ENCODE data around the gene DDIT4. TPM values are rescaled to one million over a fixed set of nuclear protein-coding genes. Genes with fewer than 3 reads are reported as not detected.

Gene DDIT4
- total RNA-seq, 1 donor from 2014 or later = 153 TPM

DNA sequence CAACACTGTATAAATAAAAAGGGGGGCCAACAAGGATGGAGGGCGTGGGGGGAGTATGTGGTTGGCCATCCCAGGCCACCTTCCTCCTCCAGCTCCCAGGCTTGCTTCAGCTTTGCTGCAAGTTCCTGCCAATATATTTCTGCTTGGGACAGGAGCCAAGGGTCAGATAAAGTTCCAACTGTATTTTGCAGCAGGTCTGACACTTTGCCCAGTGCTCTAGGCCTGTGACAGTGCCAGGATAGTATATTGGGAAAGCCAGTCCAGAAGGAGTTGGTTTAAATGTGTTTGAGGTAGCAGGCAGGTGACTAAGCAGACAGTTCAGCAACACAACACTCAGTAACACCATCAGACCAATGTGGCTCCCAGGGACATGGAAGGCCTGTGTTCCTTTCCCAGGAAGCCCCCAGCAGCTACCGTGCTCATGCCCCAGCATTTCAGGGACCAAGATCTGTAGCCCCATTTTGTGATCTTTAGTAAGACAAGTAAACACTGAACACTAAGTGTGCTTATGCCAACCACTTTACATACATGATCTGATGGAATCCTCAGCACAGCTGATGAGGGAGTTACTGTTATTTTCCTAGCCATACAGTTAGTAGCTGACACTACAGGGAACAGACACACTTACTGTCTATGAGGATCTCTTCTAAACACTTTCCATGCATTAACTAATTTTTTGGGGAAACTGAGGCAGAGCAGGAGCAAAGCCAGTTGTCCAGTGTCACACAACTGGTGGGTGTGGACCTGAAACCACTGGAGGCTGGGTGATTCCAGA, 42.1 kb downstream of the DDIT4 start:
- no peak for DNase-seq
- Mint-ChIP-seq H3K9me3 (ENCODE audit: unreplicated experiment) (peaks cover 11% of the 10 kb centered on the region), H3K4me3 (ENCODE audit: unreplicated experiment) (peak overlapping the region; percentile 34), H3K4me1 (ENCODE audit: low read depth, unreplicated experiment) (peaks cover 23% of the 10 kb centered on the region), H3K36me3 (ENCODE audit: unreplicated experiment) (no peaks in the 10 kb centered on the region), H3K27ac (ENCODE audit: unreplicated experiment) (peak overlapping the region; percentile 6), H3K27me3 (ENCODE audit: unreplicated experiment) (peaks cover 7% of the 10 kb centered on the region)
- TF ChIP-seq, protein P1, sequence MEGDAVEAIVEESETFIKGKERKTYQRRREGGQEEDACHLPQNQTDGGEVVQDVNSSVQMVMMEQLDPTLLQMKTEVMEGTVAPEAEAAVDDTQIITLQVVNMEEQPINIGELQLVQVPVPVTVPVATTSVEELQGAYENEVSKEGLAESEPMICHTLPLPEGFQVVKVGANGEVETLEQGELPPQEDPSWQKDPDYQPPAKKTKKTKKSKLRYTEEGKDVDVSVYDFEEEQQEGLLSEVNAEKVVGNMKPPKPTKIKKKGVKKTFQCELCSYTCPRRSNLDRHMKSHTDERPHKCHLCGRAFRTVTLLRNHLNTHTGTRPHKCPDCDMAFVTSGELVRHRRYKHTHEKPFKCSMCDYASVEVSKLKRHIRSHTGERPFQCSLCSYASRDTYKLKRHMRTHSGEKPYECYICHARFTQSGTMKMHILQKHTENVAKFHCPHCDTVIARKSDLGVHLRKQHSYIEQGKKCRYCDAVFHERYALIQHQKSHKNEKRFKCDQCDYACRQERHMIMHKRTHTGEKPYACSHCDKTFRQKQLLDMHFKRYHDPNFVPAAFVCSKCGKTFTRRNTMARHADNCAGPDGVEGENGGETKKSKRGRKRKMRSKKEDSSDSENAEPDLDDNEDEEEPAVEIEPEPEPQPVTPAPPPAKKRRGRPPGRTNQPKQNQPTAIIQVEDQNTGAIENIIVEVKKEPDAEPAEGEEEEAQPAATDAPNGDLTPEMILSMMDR (IDR thresholded peaks at IDR 0.05; ENCODE audit: partially characterized antibody, unreplicated experiment) = no peak

DNA sequence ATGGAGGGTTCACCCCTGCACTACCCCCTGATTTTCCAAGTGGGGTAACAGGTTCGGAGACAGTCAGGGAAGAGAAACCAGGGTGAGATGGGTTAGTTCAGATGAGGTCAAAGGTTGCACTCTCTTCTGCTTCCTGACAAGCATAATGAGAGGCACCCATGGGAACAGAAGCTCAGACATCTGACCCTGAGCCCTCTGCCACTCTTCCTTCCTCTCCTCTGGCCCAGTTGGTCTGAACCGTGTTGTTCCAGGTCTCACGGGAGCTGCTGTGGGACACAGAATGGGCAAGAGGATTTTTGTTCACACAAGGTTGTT, 42.6 kb downstream of the DDIT4 start:
- H3K9me3 Mint-ChIP-seq (ENCODE audit: unreplicated experiment) = peaks cover 12% of the 10 kb centered on the region
- H3K27ac Mint-ChIP-seq (ENCODE audit: unreplicated experiment) = peak overlapping the region; percentile 6
- H3K4me3 Mint-ChIP-seq (ENCODE audit: unreplicated experiment) = peak overlapping the region; percentile 34
- no peaks in the 10 kb centered on the region for H3K36me3 Mint-ChIP-seq (ENCODE audit: unreplicated experiment)
- H3K27me3 Mint-ChIP-seq (ENCODE audit: unreplicated experiment) = peaks cover 8% of the 10 kb centered on the region
- H3K4me1 Mint-ChIP-seq (ENCODE audit: low read depth, unreplicated experiment) = peaks cover 24% of the 10 kb centered on the region
- DNase-seq = no peak
- TF ChIP-seq, protein P1 (IDR thresholded peaks at IDR 0.05; ENCODE audit: partially characterized antibody, unreplicated experiment) = no peak

DNA sequence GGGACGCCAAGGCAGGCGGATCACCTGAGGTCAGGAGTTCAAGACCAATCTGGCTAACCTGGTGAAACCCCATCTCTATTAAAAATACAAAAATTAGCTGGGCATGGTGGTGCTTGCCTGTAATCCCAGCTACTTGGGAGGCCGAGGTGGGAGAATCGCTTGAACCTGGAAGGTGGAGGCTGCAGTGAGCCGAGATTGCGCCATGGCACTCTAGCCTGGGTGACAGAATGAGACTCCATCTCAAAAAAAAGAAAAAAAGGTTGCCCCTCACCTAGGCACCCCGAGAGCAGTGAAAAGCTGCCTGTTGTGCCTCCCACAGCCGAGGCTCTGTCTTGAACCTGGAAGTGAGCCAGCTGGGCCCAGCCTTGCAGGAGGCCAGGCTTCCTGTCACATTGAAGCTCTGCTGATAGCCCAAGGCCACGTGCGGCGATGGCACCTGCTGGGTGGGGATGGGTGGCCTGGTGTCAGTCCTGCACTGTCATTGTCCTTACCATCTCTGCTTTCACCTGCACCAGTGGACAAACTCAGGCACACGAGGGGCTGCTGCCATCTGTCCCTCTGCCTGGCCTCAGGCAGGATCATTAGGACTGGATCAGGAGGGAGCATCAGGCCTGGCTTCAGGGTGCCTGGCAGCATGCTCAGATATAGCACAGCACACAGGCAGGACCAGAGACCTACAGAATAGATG, 43.2 kb downstream of the DDIT4 start:
- Mint-ChIP-seq H3K27ac (ENCODE audit: unreplicated experiment) (peak overlapping the region; percentile 78), H3K27me3 (ENCODE audit: unreplicated experiment) (peaks cover 8% of the 10 kb centered on the region), H3K4me1 (ENCODE audit: low read depth, unreplicated experiment) (peaks cover 27% of the 10 kb centered on the region), H3K4me3 (ENCODE audit: unreplicated experiment) (no peak overlapping the region), H3K9me3 (ENCODE audit: unreplicated experiment) (peaks cover 15% of the 10 kb centered on the region), H3K36me3 (ENCODE audit: unreplicated experiment) (no peaks in the 10 kb centered on the region)
- DNase-seq = peak; percentile 45
- TF ChIP-seq, protein P1 (IDR thresholded peaks at IDR 0.05; ENCODE audit: partially characterized antibody, unreplicated experiment) = no peak

DNA sequence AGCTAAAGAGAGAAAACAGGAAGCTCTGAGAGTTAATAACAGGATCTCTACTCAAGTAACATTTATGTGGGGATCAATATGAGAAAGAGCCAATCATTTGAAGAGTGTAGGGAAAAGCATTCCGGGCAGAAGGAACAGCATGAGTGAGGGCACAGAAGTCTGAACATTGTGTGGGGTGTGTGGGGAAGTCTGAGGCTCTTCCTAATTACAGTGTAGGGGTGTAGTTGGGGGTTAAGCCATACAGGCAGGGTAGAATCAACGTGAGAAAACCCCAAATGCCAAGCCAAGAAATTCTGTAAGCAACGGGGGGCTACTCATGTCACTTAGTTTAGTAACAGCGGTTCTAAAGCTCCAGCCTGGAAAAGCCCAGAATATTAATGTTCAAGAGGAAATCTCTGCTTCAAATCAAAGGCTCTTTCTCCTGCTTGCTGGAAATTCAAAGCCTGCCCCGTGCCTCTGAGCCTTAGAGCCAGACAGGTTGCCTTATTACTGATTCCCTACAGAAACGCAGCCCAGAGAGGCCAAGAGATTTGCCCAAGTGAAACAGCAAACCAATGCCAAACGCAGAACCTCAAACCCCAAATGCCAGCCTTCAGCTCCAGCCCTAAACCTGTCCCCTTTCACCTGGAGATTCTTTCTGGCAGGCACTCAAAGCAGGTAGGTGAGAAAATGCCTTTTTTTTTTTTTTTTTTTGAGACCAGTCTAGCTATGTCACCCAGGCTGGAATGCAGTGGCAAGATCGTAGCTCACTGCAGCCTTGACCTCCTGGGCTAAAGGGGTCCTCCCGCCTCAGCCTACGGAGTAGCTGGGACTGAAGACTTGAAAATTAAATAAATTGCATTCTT, 44.9 kb downstream of the DDIT4 start:
- no peak for DNase-seq
- peaks cover 32% of the 10 kb centered on the region for H3K4me1 Mint-ChIP-seq (ENCODE audit: low read depth, unreplicated experiment)
- no peaks in the 10 kb centered on the region for H3K36me3 Mint-ChIP-seq (ENCODE audit: unreplicated experiment)
- peaks cover 16% of the 10 kb centered on the region for H3K9me3 Mint-ChIP-seq (ENCODE audit: unreplicated experiment)
- peaks cover 8% of the 10 kb centered on the region for H3K27me3 Mint-ChIP-seq (ENCODE audit: unreplicated experiment)
- H3K27ac Mint-ChIP-seq (ENCODE audit: unreplicated experiment) = peak overlapping the region; percentile 62
- peak overlapping the region; percentile 10 for H3K4me3 Mint-ChIP-seq (ENCODE audit: unreplicated experiment)
- TF ChIP-seq, protein P1 (IDR thresholded peaks at IDR 0.05; ENCODE audit: partially characterized antibody, unreplicated experiment) = no peak
